Stimulated activated naive CD8-positive, alpha-beta T cell treated with anti-CD3 and anti-CD28 coated beads, Interleukin-15, amount 100 ng/mL, for 72 hours (primary cell): ENCODE results near the gene LRRC49.
"Not testable (repeated sequence)": the region's sequence is repeated elsewhere in the genome, so short reads cannot be mapped to it uniquely, and the experiment has no call there.

Source experiments
- ATAC-seq: fragments of 150-1000 bp; cut with Tn5 transposase; 2 replicates; pipeline ENCODE4 v1.10.0; 2021; ENCODE audit warnings: mild to moderate bottlenecking, moderate library complexity
- DNase-seq, 2 donors: peaks; one replicate each; pipeline ENCODE4 v3.0.0; 2021 to 2022
- H3K27ac Mint-ChIP-seq, 2 donors: one replicate each; pipeline ENCODE4 v1.8.0; 2022; ENCODE audit warnings: mild to moderate bottlenecking in 2 of 2, mixed read lengths in 2 of 2, moderate library complexity in 2 of 2
- H3K27me3 Mint-ChIP-seq: one replicate; pipeline ENCODE4 v1.8.0; 2022; ENCODE audit warnings: mixed read lengths
- H3K4me1 Mint-ChIP-seq: one replicate; pipeline ENCODE4 v1.8.0; 2022; ENCODE audit warnings: mild to moderate bottlenecking, mixed read lengths
- H3K4me3 Mint-ChIP-seq, 2 donors: one replicate each; pipeline ENCODE4 v1.8.0; 2022; ENCODE audit warnings: mild to moderate bottlenecking in 2 of 2, mixed read lengths in 2 of 2, moderate library complexity in 1 of 2
- H3K9me3 Mint-ChIP-seq, 2 donors: one replicate each; pipeline ENCODE4 v1.8.0; 2022; ENCODE audit warnings: mixed read lengths in 2 of 2

Gene LRRC49

DNA sequence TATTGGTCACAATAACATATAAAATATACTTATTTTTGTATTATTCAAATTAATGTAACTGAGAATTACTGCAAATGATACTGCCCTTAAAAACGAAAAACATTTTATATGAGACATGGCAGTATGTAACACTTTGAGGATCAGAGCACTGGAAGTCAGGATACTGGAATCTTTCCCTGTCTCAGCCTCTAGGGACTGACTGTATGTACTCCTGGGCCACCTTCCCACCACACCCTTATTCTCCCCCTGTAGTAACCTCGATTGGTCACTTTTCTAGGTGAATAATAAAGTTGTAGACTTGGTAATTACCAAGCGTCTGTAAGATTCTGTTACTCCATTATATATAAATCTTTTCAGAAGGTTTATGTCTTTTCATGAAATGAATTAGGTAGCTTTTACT lies 43.0 kb downstream of the LRRC49 start:
- no peaks in the 10 kb centered on the region for H3K4me1 Mint-ChIP-seq
- no peak for ATAC-seq
- DNase-seq: no peak
- no peak overlapping the region for H3K27ac Mint-ChIP-seq
- H3K4me3 Mint-ChIP-seq: no peak overlapping the region
- H3K9me3 Mint-ChIP-seq: no peaks in the 10 kb centered on the region
- H3K27me3 Mint-ChIP-seq: peaks cover 10% of the 10 kb centered on the region

GRCh38 chr15:70936326-70936725 lies 43.7 kb downstream of the LRRC49 start:
- Mint-ChIP-seq H3K27ac (no peak overlapping the region), H3K9me3 (no peaks in the 10 kb centered on the region), H3K27me3 (peaks cover 10% of the 10 kb centered on the region), H3K4me1 (no peaks in the 10 kb centered on the region), H3K4me3 (no peak overlapping the region)
- no peak for ATAC-seq
- DNase-seq: no peak

GRCh38 chr15:70943285-70943684 lies 50.7 kb downstream of the LRRC49 start:
- ATAC-seq, H3K4me3 Mint-ChIP-seq, H3K4me1 Mint-ChIP-seq, DNase-seq, H3K9me3 Mint-ChIP-seq, H3K27ac Mint-ChIP-seq: not testable (repeated sequence)
- H3K27me3 Mint-ChIP-seq: peaks cover 22% of the 10 kb centered on the region

GRCh38 chr15:70947351-70948335 lies 55.0 kb downstream of the LRRC49 start:
- ATAC-seq (no peak), DNase-seq (no peak)
- no peak overlapping the region for H3K27ac Mint-ChIP-seq
- no peaks in the 10 kb centered on the region for H3K4me1 Mint-ChIP-seq
- H3K4me3 Mint-ChIP-seq: no peak overlapping the region
- peaks cover 33% of the 10 kb centered on the region for H3K27me3 Mint-ChIP-seq
- peaks cover 11% of the 10 kb centered on the region in 2 donors for H3K9me3 Mint-ChIP-seq

DNA sequence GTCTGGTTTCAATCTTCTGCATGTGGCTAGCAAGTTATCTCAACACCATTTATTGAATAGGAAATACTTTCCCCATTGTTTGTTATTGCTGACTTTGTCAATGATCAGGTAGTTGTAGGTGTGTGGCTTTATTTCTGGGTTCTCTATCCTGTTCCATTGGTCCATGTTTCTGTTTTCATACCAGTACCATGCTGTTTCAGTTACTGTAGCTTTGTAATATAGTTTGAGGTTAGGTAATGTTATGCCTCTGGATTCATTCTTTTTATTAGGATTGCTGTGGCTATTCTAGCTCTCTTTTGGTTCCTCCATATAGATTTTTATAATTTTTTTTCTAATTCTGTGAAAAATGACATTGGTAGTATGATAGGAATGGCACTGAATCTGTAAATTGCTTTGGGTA lies 58.3 kb downstream of the LRRC49 start:
- Mint-ChIP-seq H3K27me3 (peaks cover 42% of the 10 kb centered on the region), H3K27ac (no peak overlapping the region), H3K9me3 (peaks cover 11% of the 10 kb centered on the region in 2 donors), H3K4me1 (no peaks in the 10 kb centered on the region), H3K4me3 (no peak overlapping the region)
- ATAC-seq (no peak), DNase-seq (no peak)

DNA sequence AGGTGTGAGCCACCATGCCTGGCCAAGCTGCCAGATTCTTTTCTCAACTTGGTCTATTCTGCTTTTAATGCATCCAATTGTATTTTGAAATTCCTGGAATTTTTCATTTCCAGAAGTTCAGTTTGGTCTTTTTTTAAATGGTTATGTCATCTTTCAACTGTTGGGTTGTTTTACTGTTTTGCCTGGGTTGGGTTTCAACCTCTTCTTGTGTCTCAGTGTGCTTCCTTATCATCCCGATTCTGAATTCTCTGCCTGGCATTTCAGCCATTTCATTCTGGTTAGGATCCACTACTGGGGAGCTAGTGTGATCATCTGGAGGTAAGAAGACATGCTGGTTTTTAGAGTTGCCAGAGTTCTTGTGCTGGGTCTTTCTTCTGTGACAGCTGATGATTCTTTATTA lies 61.5 kb downstream of the LRRC49 start:
- H3K4me3 Mint-ChIP-seq: no peak overlapping the region
- DNase-seq (no peak), ATAC-seq (no peak)
- H3K27ac Mint-ChIP-seq: no peak overlapping the region
- peaks cover 32% of the 10 kb centered on the region for H3K27me3 Mint-ChIP-seq
- peaks cover 11% of the 10 kb centered on the region in 2 donors for H3K9me3 Mint-ChIP-seq
- no peaks in the 10 kb centered on the region for H3K4me1 Mint-ChIP-seq

GRCh38 chr15:70954733-70955132 lies 62.1 kb downstream of the LRRC49 start:
- ATAC-seq (no peak), DNase-seq (no peak)
- peaks cover 11% of the 10 kb centered on the region in 2 donors for H3K9me3 Mint-ChIP-seq
- peaks cover 33% of the 10 kb centered on the region for H3K27me3 Mint-ChIP-seq
- H3K27ac Mint-ChIP-seq: no peak overlapping the region
- H3K4me3 Mint-ChIP-seq: no peak overlapping the region
- no peaks in the 10 kb centered on the region for H3K4me1 Mint-ChIP-seq

DNA sequence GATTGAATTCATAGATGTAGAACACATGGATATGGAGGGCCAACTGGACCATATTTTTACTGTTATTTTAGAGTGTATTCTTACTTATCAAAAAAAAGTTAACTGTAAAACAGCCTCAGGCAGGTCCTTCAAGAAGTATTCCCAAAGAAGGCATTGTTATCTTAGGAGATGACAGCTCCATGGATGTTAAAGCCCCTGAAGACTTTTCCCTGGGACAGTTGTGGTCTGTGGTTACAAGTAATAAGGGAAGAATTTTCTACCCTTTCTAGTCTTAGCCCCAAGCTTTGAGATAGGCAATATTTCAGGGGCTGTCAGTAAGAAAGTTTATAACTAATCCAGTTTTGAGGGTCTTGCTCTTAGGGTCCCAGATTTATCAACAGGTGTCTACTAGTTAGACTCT lies 62.5 kb downstream of the LRRC49 start:
- ATAC-seq (no peak), DNase-seq (no peak)
- Mint-ChIP-seq H3K9me3 (peaks cover 9 to 11% of the 10 kb centered on the region in 2 donors), H3K4me3 (no peak overlapping the region), H3K27ac (no peak overlapping the region), H3K4me1 (no peaks in the 10 kb centered on the region), H3K27me3 (peaks cover 36% of the 10 kb centered on the region)

GRCh38 chr15:70956201-70956995 lies 63.8 kb downstream of the LRRC49 start:
- Mint-ChIP-seq H3K4me3 (no peak overlapping the region), H3K4me1 (no peaks in the 10 kb centered on the region), H3K27me3 (peaks cover 30% of the 10 kb centered on the region), H3K27ac (no peak overlapping the region), H3K9me3 (peaks cover 0 to 6% of the 10 kb centered on the region in 2 donors)
- DNase-seq (no peak), ATAC-seq (no peak)

- no peak for DNase-seq
- ATAC-seq: no peak
- H3K27ac Mint-ChIP-seq: no peak overlapping the region
- H3K4me3 Mint-ChIP-seq: no peak overlapping the region
- H3K4me1 Mint-ChIP-seq: no peaks in the 10 kb centered on the region
- H3K27me3 Mint-ChIP-seq: peaks cover 28% of the 10 kb centered on the region
- no peaks in the 10 kb centered on the region for H3K9me3 Mint-ChIP-seq
Measured at GRCh38 chr15:70962084-70962483, 69.5 kb downstream of the LRRC49 start.

GRCh38 chr15:70963199-70963598 lies 70.6 kb downstream of the LRRC49 start:
- Mint-ChIP-seq H3K9me3 (no peaks in the 10 kb centered on the region), H3K27me3 (peaks cover 18% of the 10 kb centered on the region), H3K27ac (no peak overlapping the region), H3K4me3 (no peak overlapping the region), H3K4me1 (no peaks in the 10 kb centered on the region)
- ATAC-seq (no peak), DNase-seq (no peak)

DNA sequence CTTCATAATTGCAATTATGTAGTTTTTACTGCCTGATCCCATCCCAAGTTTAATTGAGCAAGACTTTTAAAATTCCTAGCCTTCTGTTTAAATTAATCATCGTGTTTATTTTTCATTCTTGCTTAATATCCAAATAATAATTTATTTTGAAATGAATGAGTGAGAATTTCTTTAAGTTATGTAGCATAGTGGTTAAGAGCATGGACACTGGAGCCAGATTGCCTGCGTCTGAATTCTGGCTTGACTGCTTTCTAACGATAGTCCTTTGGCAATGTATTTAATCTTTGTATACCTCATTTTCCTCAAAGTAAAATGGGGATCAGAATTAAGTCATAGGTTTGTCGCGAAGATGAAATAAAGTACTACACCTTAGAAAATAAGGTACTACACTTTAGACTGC lies 71.4 kb downstream of the LRRC49 start:
- ATAC-seq (no peak), DNase-seq (no peak)
- Mint-ChIP-seq H3K4me1 (no peaks in the 10 kb centered on the region), H3K27me3 (peaks cover 16% of the 10 kb centered on the region), H3K4me3 (no peak overlapping the region), H3K27ac (no peak overlapping the region), H3K9me3 (no peaks in the 10 kb centered on the region)

- no peaks in the 10 kb centered on the region for H3K9me3 Mint-ChIP-seq
Measured at GRCh38 chr15:70964686-70965085, 72.1 kb downstream of the LRRC49 start.

DNA sequence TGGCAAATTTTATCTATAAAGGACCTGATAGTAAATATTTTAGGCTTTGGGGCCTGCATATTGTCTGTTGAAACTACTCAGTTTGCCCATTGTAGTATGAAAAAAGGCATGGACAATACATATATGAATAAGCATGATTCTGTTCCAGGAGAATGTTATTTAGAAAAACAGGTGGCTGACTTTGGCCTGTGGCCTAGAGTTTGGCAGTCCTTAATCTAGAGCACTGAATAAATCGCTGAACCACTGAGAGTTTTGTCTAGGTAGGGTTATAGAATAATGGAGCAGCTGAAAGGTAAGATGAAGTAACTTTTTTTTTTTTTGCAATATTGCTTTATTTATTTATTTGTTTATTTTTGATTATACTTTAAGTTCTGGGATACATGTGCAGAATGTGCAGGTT lies 75.0 kb downstream of the LRRC49 start:
- no peaks in the 10 kb centered on the region for H3K4me1 Mint-ChIP-seq
- peaks cover 7% of the 10 kb centered on the region for H3K27me3 Mint-ChIP-seq
- H3K9me3 Mint-ChIP-seq: no peaks in the 10 kb centered on the region
- H3K4me3 Mint-ChIP-seq: no peak overlapping the region
- DNase-seq: no peak
- no peak for ATAC-seq
- no peak overlapping the region for H3K27ac Mint-ChIP-seq

More at GRCh38 chr15:70964686-70965085, 72.1 kb downstream of the LRRC49 start:
- Mint-ChIP-seq H3K4me1 (no peaks in the 10 kb centered on the region), H3K27me3 (peaks cover 15% of the 10 kb centered on the region), H3K27ac (no peak overlapping the region), H3K4me3 (no peak overlapping the region)
- no peak for DNase-seq
- no peak for ATAC-seq

DNA sequence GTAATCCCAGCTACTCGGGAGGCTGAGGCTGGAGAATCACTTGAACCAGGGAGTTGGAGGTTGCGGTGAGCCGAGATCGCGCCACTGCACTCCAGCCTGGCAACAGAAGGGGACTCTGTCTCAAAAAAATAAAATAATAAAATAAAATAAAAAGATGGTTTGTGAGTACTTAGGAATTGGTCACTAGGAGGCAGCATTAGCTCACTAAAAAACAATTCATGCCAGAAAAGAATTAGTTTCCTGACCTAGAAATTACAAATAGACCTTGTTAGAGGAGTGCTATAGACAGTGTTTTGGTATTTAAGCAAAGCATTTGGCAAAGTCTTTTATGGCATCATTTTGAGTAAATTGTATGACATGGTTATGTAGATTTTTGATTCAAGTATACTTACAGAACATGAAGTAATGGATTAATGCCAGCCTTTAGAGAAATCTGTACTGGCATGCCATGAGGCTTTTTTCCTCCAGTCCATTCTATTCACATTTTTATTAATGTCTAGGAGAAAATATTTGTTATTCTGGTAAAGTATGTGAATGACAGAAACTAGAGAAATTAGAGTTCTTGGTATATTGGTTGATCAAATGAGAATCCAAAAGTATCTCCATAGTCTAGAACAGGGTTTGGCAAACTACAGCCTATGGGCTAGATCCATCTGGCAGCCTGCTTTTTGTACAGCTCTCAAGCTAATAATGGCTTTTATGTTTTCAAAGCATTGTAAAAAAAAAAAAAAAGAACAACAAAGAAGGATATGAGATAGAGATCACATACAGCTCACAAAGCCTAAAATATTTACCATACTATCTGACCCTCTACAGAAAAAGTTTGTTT lies 81.6 kb downstream of the LRRC49 start:
- H3K4me1 Mint-ChIP-seq: no peaks in the 10 kb centered on the region
- no peak overlapping the region for H3K27ac Mint-ChIP-seq
- no peak overlapping the region for H3K4me3 Mint-ChIP-seq
- no peaks in the 10 kb centered on the region for H3K9me3 Mint-ChIP-seq
- ATAC-seq (no peak), DNase-seq (no peak)
- peaks cover 8% of the 10 kb centered on the region for H3K27me3 Mint-ChIP-seq
